Activated CD4-positive, alpha-beta T cell treated with anti-CD3 and anti-CD28 coated beads for 48 hours (primary cell): ENCODE results near the gene C2.
A peak's percentile ranks its signal among the peaks of the same experiment; 100 is the strongest.

Source experiments
- DNase-seq: peaks from one replicate; pipeline ENCODE4 v3.0.0-alpha.2; 2020

The C2 gene

DNA sequence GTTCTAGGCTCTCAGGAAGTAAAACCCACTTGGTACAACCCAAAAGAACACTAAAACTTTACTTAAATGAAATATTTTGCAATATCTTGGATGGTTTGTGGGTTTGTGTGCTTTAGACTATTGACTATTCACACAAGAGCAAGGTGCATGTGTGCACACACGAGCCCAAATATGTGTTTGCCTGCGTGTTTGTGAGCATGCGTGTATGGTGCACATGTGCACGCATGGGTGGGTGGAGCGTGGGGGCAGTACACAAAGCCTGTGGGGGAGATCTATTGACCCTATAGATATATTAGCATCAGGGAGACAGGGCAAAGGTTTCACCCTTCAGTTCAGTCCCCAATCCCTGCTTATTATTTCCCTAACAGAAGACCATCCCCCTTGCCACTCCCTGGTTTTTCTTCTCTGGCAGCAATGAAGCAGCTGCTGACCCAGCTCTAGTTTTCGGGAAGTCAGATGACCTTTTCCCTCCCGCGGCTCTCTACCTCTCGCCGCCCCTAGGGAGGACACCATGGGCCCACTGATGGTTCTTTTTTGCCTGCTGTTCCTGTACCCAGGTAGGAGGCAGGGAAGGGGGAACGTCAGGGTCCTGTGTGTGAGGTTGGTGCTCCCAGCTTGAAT lies at the start of gene C2:
TSS of gene C2 (plus strand) at position 476 of the 621 bp plus-strand sequence. CDS start at position 512, 36 bp downstream.
- no peak for DNase-seq

DNA sequence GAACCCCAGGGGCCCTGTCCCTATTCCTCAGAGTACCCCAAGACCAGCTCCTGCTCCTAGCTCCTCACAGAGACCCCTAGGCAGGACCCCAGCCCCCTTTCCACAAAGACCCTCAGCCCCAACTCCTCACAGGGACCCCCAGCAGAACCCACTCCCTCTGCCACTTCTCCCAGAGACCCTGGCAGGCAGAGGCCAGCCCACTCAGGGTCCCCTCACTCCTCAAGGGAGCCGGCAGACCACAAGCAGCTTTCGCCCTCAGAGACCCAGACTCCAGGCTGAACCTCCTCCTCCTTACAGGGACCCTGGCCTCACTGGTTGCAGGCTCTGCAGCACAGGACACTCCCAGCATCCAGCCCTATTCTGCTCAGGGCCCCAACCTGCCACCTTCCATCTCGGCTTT lies 49.3 kb upstream of the C2 start:
- DNase-seq: no peak

DNA sequence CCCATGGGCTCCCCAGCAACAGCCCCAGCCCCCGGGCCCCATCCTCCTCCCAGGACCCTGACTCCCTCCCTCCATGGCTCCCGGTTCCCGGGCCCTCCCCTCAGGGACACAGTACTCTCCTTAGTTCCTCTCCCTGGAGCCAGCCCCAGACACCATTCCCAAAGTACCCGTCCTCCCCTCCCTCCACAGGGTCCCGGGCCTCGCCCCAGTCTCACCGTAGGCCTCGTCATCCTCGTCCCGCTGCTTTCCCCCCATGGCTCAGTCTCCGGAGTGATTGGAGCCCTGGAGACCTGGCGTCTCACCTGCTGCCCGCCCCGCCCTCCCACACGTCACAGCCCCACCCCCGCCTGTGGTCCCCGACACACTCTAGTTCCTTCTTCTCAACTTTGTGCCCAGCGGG lies 48.8 kb upstream of the C2 start, which contains the start of gene SLC44A4:
TSS of gene SLC44A4 (minus strand) at position 272 of the 400 bp plus-strand sequence. CDS start at position 255, 17 bp downstream.
- no peak for DNase-seq

DNA sequence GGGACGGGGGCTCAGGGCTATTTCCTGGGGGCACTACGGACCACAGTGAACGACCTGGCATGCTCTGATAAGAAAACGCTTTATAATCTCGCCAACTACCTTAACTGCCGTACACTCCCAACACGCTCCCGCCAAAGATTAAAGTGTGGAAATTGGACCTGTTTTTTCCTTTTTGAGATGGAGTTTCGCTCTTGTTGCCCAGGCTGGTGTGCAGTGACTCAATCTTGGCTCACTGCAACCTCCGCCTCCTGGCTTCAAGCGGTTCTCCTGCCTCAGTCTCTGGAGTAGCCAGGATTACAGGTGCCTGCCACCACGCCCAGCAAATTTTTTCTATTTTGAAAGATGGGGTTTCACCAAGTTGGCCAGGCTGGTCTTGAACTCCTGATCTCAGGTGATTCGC lies 48.4 kb upstream of the C2 start:
- no peak for DNase-seq

DNA sequence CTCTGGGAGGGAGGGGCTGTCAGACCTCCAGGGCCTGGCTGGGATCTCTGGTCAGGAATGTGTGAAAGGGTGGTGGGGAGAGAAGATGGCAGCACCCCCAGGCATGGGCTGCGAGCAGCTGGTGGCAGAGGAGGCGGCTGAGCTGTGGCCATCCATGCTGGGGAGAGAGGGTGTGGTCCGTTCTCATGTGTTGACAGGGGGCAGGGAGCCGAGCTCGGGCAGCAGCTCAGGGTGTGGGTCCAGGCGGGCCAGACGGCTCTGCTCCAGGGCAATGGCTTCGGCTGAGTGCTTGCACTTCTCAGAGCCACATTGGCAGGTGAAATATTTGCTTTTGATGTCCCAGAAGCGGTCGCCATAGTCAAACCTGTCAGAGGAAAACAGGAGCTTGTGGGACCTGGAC lies 47.6 kb upstream of the C2 start:
- no peak for DNase-seq

DNA sequence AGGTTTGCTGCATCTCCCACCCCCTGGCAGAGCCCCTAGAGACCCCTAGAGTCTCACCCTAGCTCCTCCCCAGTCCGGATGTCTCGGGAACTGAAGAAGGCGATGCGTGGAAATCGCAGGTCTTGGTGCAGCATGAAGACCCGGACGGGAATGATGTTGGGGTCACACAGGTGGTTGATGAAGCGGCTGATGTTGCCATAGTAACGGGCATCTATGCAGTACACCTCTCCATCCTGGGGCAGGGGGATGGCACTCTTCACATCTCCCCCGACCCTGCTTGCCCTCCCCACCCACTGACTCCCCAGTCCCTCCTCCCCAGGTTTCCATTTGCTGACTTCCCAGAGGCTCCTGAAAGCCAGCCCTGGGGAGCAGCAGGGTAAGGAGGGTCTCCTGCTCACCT lies 46.9 kb upstream of the C2 start:
- no peak for DNase-seq

DNA sequence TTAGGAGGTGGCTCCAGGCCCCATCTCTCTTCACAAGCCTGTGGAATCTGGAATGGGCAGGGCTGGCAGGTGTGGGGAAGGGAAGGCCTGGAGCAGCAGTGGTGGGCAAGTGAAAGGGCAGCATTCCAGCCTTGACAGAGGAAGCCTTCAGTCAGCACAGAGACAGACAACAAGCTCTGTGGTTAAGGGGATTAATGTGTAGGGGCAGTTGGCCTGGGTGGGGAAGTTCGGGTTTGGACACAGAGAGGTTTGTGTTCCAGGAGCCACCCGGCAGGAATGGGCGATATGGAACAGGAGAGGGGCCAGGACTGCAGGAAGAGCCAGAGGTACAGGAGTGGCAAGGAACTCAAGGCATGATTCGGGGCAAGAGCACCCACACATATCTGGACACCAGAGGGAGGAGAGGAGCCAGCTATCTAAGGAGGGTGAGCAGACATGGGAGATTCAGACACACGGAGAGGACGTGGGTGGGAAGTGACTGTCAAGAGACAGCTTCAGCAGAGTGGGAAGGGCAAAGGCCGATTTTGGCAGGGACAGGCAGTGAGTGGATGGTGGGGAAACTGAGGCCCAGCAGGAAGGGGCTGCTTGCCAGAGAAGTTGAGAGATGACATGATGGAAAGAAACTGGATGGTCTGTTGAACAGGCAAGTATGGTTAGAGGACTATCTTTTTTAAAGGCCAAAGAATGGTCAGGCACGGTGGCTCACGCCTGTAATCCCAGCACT lies 46.2 kb upstream of the C2 start:
- no peak for DNase-seq

- no peak for DNase-seq
Measured at GRCh38 chr6:31882344-31882743, 45.2 kb upstream of the C2 start.

DNA sequence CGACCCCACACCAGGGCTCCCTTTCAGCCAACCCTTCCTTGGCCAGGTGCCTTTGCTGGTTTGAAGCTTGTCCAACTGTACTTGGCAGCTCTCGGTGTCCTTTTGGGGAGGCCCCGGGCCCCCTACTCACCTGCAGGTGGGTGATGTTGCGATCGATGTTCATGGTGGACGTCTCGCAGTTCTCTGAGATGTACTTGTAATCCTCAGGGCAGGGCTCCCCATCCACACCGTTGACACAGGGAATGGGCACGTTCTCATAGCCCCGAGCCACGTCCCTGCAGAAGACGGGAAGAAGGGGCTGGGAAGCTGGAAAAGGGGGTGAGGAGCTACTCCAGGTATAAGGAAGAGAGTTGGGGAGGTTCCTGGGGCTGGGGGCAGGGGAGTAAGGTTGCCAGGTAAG lies 43.8 kb upstream of the C2 start:
- no peak for DNase-seq

DNA sequence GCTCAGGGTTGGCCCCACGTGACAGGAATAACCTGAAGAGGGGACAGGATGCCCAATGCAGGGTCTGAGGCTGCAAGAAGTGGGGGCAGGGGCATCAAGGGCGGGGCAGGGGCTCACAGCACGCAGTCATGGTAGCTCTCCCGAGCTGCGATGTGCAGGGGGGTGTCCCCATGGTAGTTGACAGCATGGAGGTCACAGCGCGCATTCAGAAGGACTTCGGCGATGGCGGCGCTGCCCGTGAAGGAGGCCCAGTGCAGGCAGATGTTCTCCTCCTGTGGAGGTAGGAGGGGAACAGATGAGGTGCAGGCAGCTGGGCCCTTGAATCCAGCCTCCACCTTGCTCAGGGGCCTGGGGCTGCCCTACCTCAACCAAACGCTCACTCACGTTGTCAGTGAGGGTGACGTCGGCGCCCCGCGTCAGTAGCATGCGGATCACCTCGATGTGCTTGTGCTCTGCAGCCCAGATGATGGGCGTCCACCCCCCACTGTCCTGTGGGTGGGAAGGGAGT lies 42.9 kb upstream of the C2 start:
- no peak for DNase-seq

DNA sequence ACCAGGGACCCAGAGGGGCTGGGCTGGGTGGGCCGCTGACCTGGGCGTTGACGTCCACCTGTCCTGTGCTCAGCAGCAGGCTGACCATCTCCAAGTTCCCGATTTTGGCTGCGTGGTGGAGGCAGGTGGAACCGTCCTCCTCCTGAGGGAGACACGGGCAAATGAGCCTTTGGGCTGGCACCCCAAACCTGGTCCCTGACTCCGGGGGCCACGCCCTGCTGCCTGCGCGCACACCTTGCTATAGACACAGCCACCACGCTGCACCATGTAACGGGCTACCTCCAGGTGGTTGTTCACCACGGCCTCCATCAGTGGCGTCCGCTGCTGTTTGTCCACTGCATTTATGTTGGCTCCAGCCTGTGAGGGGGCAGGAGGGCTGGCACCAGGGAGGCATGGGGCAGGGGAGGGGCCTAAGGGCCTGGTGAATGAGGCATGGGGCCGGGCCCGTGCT lies 41.0 kb upstream of the C2 start:
- no peak for DNase-seq

DNA sequence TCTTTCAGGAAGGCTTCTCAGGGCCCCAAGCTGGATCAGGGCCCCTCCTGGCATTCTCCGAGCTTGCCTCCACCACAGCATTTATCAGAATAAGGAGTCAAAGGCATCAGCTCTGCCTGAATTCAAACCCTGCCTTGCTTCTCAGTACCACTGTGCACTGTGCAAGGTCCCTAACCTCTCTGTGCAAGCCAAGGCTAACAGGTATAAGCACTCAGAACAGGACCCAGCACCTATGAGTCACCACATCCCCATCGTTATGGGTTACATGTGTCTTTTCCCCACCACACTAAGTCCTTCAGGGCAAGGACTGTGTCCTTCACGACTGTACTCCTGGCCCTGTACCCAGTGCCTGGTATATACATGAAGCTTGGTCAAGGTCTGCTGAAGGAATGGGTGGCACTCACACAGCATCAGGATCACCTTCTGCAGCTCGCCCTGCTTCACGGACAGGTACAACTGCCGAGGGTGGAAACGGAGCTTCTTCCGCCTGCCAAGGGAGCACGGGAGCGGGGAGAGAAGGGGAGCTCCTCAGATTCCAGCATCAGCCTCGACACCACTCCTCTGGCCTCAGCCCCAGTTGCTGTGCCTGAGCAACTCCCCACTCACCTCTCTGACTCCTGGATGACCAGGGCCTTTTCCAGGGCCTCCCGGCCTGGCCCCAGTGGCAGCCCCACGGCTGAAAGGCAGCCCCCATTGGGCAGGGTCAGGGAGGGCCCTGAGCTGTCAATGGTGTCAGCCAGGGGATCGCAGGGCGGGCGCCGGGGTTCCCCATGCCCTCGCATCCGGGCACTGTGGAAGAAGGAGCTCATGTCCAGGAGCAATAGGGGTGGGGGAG lies 40.1 kb upstream of the C2 start:
- DNase-seq: no peak

- peak; percentile 73 for DNase-seq
Measured at GRCh38 chr6:31888276-31889258, 39.0 kb upstream of the C2 start.

- no peak for DNase-seq
Measured at GRCh38 chr6:31889331-31889972, 38.1 kb upstream of the C2 start.

GRCh38 chr6:31892821-31893220 lies 34.7 kb upstream of the C2 start:
- no peak for DNase-seq

- no peak for DNase-seq
Measured at GRCh38 chr6:31896493-31896855, 31.0 kb upstream of the C2 start.

GRCh38 chr6:31896856-31897611 lies 30.5 kb upstream of the C2 start:
- no peak for DNase-seq

GRCh38 chr6:31897612-31898382 lies 29.7 kb upstream of the C2 start, which contains the start of gene EHMT2:
TSS of gene EHMT2 (minus strand) at chr6:31897698. CDS start at chr6:31897677, 21 bp downstream.
- peak; percentile 91 for DNase-seq

DNA sequence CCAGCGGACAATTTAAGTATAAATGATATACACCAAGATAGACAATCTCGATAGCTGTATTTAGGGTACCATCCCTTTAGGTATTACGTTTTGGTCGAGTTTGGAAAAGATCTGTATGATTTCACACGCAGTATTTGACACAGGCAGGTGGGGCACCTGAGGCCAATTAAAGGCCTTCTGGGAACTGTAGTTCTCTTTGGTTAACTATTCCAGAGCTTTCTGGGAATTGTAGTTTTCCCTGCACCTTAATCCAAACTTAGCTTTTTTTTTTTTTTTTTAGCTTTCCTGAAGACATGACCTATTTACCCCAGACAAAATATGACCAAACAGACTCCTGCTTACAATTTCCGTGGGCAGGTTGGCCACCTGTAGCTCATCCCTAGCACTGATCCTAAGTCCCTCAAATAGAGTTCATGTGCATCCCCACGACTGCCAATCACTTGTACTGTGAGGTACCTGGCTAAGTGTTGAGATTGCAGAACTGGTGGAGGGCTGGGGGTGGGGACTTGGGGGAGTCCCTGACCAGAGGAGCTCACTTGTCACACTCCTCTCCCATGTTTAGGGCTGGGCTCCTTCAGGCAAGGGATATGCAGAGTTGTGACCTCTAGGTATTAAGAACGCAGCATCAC lies 29.0 kb upstream of the C2 start:
- DNase-seq: no peak

DNA sequence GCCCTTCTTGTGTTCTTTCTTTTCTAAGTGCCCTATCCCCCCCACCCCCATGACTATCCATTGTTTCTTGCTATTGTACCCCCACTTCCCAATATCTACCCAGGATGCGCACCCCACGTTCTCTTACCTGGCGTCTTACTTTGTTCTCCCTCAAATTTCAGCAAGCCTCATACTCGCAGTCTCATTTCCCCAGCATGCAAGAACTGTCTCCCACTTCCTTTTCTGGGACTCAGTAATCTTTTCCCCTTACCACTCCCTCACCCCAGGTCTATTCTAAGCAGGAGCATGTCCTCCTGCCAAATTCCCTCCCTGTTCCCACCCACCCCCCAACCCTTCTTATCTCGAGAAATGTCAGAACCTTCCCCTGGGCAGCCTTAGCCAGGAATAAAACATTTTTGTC lies 28.3 kb upstream of the C2 start:
- no peak for DNase-seq
